Measurements from ENCODE around the gene ATP6V0B.

GRCh38 chr1:44024903-44025525 is 50.3 kb downstream of the ATP6V0B start:
- no peak for TF ChIP-seq POLR2A (IDR thresholded peaks at IDR 0.05; ENCODE audit: extremely low read depth, insufficient read length)
- no peak for TF ChIP-seq CTCF (IDR thresholded peaks at IDR 0.05; ENCODE audit: low read depth, low read length)

Measured in NB4 (cell line).